ENCODE data around the gene PPARGC1A.

The PPARGC1A gene

DNA sequence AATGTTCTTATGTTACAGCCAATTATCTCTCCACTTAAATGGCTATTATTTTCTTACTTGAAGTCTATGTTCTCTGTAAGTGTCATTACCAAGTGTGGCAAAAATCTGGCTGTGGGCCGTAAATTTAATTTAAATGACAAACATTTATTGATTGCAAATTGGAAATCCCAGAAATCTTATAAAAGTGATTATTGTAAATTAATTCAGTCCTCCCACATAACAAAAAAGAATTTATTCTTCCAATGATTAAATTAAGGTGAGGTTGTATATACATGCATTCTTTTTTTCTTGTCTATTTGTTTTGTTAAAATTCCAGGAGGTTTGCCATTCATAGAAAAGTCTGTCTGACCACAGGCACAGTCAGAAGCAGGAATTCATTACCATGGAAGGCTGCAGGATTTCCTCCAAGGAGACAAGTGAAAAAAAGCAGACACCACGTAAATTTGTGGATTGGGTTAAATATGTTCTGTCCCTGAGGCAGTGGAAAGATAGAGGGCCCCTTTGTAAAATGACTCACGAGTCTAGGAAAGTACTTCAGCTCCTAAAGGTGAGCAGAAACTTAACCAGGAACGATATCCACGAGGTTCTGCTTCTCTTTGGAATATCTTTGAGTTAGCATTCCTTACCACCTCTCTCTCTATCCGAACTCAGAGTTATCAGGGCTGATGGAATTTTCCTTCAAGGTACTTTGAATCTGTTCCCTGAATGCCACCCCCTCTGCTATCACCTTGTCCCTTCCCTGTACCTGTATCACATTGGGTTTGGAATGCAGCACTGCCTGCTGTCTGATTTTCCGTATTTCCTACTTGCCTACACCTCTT is 10.7 kb downstream of the PPARGC1A start:
- peak; percentile 67 for DNase-seq (ENCODE audit: low read depth, low spot score)
- in situ Hi-C loops (cut with HindIII; ENCODE audit: low sequenced_read_pairs), result no loop called here
- TF ChIP-seq, protein P1, sequence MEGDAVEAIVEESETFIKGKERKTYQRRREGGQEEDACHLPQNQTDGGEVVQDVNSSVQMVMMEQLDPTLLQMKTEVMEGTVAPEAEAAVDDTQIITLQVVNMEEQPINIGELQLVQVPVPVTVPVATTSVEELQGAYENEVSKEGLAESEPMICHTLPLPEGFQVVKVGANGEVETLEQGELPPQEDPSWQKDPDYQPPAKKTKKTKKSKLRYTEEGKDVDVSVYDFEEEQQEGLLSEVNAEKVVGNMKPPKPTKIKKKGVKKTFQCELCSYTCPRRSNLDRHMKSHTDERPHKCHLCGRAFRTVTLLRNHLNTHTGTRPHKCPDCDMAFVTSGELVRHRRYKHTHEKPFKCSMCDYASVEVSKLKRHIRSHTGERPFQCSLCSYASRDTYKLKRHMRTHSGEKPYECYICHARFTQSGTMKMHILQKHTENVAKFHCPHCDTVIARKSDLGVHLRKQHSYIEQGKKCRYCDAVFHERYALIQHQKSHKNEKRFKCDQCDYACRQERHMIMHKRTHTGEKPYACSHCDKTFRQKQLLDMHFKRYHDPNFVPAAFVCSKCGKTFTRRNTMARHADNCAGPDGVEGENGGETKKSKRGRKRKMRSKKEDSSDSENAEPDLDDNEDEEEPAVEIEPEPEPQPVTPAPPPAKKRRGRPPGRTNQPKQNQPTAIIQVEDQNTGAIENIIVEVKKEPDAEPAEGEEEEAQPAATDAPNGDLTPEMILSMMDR (IDR thresholded peaks at IDR 0.05; ENCODE audit: low read depth, low read length), result no peak
- H3K4me3 ChIP-seq (ENCODE audit: low read depth, low read length), result no peak overlapping the region

DNA sequence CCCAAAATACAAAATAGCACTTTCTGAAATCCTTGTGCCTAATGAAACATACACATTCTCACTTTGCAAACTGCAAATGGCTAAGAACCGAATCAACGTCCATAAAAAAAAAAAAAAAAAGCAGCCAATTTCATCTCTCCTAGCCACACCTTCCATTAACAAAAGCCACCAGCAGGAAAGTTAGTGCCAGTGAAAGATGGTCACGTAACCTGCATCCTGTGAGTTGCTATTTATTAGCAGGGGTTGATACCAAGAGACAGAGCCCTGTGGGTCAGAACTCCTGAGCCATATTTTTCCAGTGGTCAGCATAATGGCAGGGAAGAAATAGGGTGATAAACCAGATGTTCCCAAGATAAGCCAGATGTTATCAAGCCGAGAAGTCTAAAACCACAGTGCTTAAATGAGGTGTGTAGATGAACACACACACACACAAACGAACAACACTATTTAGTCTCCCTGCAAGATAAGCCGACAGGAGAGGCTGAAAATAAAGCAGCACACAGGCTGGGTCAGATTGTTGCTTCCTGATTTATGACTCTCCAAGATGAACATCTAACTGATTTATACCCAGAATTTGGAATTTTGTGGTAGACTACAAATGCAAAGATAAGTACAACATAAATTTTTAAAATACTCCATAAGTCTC is 11.5 kb downstream of the PPARGC1A start:
- no peak overlapping the region for H3K4me3 ChIP-seq (ENCODE audit: low read depth, low read length)
- DNase-seq (ENCODE audit: low read depth, low spot score), result no peak
- in situ Hi-C loops (cut with HindIII; ENCODE audit: low sequenced_read_pairs), result no loop called here
- TF ChIP-seq, protein P1 (IDR thresholded peaks at IDR 0.05; ENCODE audit: low read depth, low read length), result no peak

DNA sequence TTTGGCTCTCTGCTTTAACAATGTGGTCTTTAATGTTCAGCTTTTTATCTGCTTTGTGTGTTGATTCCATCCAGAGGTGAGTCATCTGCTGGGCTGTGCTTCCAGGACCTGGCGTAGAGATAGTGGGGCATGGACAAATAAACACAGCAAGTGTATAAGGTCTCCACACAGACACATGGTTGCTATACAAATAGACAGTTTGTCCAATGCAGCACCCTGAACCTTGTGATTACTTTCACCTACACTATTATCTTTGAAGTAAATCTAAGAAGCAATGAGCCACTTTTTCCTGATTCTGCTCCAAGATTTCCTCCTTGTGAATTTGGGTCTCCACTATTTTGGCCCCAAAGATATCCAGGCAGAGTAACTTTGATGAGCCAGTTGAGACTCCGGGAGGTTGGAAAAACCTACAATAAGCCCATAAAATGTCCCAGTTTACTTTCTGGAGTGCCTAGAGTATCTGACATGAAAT is 12.1 kb downstream of the PPARGC1A start:
- TF ChIP-seq, protein P1 (IDR thresholded peaks at IDR 0.05; ENCODE audit: low read depth, low read length), result no peak
- peak; percentile 78 for DNase-seq (ENCODE audit: low read depth, low spot score)

DNA sequence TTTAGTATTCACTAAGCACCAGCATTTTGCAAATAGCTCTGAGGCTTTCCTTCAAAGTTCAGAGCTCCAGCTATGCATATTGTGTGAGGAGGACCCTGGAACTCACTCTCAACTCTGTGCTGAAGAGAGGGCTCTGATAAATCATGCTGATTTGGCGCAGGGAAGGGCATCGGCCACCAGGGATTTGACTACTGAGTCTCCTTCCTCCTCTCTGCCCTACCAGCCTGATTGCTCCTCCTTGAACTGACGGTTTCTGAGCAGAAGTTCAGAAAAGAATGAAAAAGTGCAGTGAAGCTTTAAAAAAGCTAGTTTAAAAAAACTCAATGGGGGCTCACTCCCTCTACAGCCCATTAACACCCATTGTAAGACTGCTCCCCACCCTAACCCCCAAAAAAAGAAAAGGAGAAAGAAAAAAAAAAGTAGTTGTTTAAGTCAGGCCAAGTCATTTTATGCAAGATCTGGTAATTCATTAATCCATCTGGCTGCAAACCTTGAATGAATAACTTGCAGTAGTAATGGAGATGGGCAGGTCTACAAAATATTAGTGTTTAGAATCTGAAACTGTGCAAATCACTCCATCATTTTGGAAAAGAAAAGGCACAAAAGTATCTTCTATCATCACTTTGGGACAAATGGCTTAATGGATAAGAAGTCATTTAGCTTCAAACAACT is 13.3 kb downstream of the PPARGC1A start:
- H3K4me3 ChIP-seq (ENCODE audit: low read depth, low read length), result no peak overlapping the region
- in situ Hi-C loops (cut with HindIII; ENCODE audit: low sequenced_read_pairs), result no loop called here
- no peak for DNase-seq (ENCODE audit: low read depth, low spot score)
- TF ChIP-seq, protein P1 (IDR thresholded peaks at IDR 0.05; ENCODE audit: low read depth, low read length), result no peak

More for the DNA sequence above, 12.1 kb downstream of the PPARGC1A start:
- no peak overlapping the region for H3K4me3 ChIP-seq (ENCODE audit: low read depth, low read length)
- in situ Hi-C loops (cut with HindIII; ENCODE audit: low sequenced_read_pairs), result no loop called here

DNA sequence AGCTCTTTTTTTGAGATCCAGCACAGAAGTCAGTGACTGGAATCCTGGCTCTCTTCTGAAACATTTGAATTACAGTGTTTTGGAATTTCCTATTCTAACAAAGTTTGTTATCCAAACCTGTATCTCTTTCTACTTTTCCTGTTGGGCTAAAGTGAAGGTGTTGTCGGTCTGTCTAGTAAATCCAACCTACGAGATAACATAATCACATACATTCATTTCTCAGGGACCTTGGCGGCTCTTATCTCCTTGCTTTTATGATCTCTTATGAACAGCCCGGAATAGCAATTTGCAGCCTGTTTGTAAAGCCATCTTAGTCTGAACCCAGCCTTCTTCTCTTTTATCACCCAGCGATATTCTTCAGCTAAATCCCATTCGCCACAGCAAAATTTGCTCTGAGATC is 14.5 kb downstream of the PPARGC1A start:
- DNase-seq (ENCODE audit: low read depth, low spot score), result no peak
- in situ Hi-C loops (cut with HindIII; ENCODE audit: low sequenced_read_pairs), result no loop called here
- no peak overlapping the region for H3K4me3 ChIP-seq (ENCODE audit: low read depth, low read length)
- TF ChIP-seq, protein P1 (IDR thresholded peaks at IDR 0.05; ENCODE audit: low read depth, low read length), result no peak

DNA sequence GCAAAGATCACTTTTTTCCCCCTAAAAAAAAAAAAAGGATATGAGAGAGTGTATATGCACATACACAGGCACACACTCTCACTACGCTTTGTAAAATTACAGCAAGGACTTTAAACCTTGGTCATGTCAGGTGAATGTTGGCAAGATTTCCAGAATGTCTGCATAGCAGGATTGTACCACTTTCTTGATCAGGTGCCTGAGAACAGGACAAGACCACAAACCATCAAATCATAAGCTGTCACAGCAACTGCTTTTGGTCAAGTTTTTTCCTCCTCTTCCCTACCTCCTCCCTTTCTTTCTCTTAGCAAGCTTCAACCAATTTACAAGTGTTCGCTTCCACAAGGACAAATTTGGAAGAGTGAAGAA is 15.3 kb downstream of the PPARGC1A start:
- no peak for DNase-seq (ENCODE audit: low read depth, low spot score)
- TF ChIP-seq, protein P1 (IDR thresholded peaks at IDR 0.05; ENCODE audit: low read depth, low read length), result no peak
- in situ Hi-C loops (cut with HindIII; ENCODE audit: low sequenced_read_pairs), result no loop called here
- H3K4me3 ChIP-seq (ENCODE audit: low read depth, low read length), result no peak overlapping the region
